ENCODE data around the gene GET3. TPM values are rescaled to one million over a fixed set of nuclear protein-coding genes. Genes with fewer than 3 reads are reported as not detected.

GET3 gene
- total and polyA plus RNA-seq, 2 of the 4 experiments (the other 2 are of a cell fraction) = 129 to 152 TPM

DNA sequence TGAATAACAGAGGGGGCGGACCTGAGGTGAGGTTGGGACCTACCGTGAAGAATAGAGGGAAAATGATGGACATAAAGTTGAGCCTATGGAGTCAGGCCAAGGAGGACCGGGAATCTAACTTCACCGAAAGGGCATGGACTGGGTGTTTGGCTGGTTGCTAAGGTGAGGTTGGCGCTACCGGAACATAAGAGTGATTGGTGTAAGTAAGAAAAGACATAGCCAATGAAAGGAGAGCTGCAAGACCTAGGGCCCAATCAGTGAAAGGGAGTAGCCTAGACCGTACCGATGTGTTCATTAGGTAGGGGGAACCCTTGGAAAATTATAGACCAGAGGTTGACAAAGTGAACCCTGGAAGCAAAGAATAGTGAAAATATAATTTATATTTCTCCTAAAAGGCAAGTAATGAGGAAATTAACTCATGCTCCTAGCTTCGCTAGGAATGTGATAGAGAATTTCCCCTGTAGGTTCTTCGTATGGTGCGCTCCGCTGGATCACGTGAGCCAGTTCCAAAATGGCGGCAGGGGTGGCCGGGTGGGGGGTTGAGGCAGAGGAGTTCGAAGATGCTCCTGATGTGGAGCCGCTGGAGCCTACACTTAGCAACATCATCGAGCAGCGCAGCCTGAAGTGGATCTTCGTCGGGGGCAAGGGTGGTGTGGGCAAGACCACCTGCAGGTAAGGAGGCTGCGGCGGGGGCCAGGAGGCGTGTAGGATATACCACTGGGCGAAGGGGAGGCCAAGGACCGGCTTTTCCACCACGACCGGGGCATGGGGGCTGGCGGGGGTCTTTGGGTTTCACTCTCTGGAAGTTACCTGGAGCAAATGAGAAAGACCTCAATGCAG is at the start of gene GET3 (continued):
- TF ChIP-seq, protein P1, sequence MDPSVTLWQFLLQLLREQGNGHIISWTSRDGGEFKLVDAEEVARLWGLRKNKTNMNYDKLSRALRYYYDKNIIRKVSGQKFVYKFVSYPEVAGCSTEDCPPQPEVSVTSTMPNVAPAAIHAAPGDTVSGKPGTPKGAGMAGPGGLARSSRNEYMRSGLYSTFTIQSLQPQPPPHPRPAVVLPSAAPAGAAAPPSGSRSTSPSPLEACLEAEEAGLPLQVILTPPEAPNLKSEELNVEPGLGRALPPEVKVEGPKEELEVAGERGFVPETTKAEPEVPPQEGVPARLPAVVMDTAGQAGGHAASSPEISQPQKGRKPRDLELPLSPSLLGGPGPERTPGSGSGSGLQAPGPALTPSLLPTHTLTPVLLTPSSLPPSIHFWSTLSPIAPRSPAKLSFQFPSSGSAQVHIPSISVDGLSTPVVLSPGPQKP (IDR thresholded peaks at IDR 0.05; ENCODE audit: borderline replicate concordance, low read depth, low read length) = no peak

DNA sequence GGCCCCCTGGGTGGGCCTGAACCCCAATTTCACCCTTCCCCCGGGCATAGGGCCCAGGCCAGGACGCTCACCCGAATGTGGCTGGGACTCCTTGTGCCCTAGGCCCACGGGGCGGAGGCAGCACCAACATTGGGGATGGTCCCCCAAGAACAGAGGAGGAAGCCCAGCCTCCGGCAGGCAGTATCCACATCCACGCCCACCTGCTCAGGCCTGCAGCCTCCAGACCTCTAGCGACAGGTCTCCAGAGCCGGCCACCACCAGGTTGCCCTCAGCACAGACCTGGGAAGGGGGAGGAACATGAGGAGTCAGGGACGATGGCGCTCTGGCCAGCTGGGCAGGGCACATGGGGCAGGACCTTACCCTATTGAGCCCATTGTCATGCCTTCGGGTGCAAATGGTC is 48.3 kb upstream of the GET3 start:
- H3K4me3 ChIP-seq (ENCODE audit: insufficient read depth, low read depth, low read length) = no peak overlapping the region
- H3K14ac ChIP-seq (replicated peaks; ENCODE audit: low read depth, low read length) = no peak overlapping the region
- peaks cover 0 to 7% of the 10 kb centered on the region in 2 experiments; a peak in 1 of 4 replicates for H3K79me1 ChIP-seq (ENCODE audit: low read depth in 1 of 2, low read length in 2 of 2)
- intact Hi-C loops (cut with micrococcal nuclease) = no loop called here
- H2AK9ac ChIP-seq (replicated peaks; ENCODE audit: low read depth, low read length, poor library complexity) = no peak overlapping the region
- 0 out of 2 replicates have a peak, but pooled peaks cover 2% of the 10 kb centered on the region for H3K36me3 ChIP-seq (ENCODE audit: control insufficient read depth, insufficient read depth, low read length)
- H4K5ac ChIP-seq (ENCODE audit: low read depth, low read length) = no peak overlapping the region
- no peak overlapping the region for H2BK5ac ChIP-seq (ENCODE audit: low read depth, low read length, poor library complexity, severe bottlenecking)
- in situ Hi-C loops (cut with MboI; ENCODE audit: low sequenced_read_pairs) = no loop called here
- H3K18ac ChIP-seq (ENCODE audit: low read depth, low read length) = no peak overlapping the region
- H3K23ac ChIP-seq (ENCODE audit: low read depth, low read length) = no peak overlapping the region
- H2AFZ ChIP-seq (replicated peaks; ENCODE audit: low read length, poor library complexity) = no peak overlapping the region
- no peaks in the 10 kb centered on the region for H3K27me3 ChIP-seq (ENCODE audit: control insufficient read depth, insufficient read depth, low read length)
- H3K9ac ChIP-seq (ENCODE audit: low read depth, low read length) = no peak overlapping the region
- H4K91ac ChIP-seq (ENCODE audit: insufficient read depth, low read depth, low read length) = no peak overlapping the region
- no peak overlapping the region for H3K4ac ChIP-seq (ENCODE audit: low read depth, low read length)
- H2BK120ac ChIP-seq (ENCODE audit: low read depth, low read length) = no peak overlapping the region
- no peak overlapping the region for H3K4me2 ChIP-seq (ENCODE audit: low read depth, low read length)
- ChIA-PET POLR2A (ENCODE audit: unreplicated experiment) (no interaction called here), CTCF (no interaction called here)
- DNase-seq = no peak
- H4K8ac ChIP-seq (ENCODE audit: low read depth in 2 of 2, low read length in 2 of 2) = no peak overlapping the region
- no peaks in the 10 kb centered on the region for H3K9me1 ChIP-seq (ENCODE audit: insufficient read depth, low read length)
- H3K56ac ChIP-seq (ENCODE audit: extremely low read depth, insufficient read depth, low read length) = no peak overlapping the region
- H3K9me3 ChIP-seq (ENCODE audit: control insufficient read depth, insufficient read depth, low read length) = no peaks in the 10 kb centered on the region
- no peak overlapping the region for H2BK20ac ChIP-seq (ENCODE audit: low read depth, low read length)
- no peak overlapping the region for H2AK5ac ChIP-seq (ENCODE audit: low read depth, low read length)
- WGBS, 2 experiments (ENCODE audit: extremely low coverage in 2 of 2, insufficient read length in 1 of 2) = 95% methylated on average over 3 of the region's 12 CpGs; no CpG with 5 or more reads in 1 of the 2 experiments
- no TSS peak for BruUV-seq (replicated peaks)
- no peak for ATAC-seq (ENCODE audit: low read depth)
- H3K27ac ChIP-seq (ENCODE audit: insufficient read depth, low read length) = no peak overlapping the region
- H2BK15ac ChIP-seq (ENCODE audit: low read depth, low read length) = no peak overlapping the region
- H3K4me1 ChIP-seq (ENCODE audit: control insufficient read depth, insufficient read depth, low read length) = no peaks in the 10 kb centered on the region
- dilution Hi-C loops (cut with HindIII; ENCODE audit: low sequenced_read_pairs, unreplicated experiment) = no loop called here
- no peaks in the 10 kb centered on the region for H4K20me1 ChIP-seq (ENCODE audit: insufficient read depth, low read length)
- TF ChIP-seq MAFK (IDR thresholded peaks at IDR 0.05; ENCODE audit: low read depth, low read length) = no peak
- no peak for TF ChIP-seq BHLHE40 (IDR thresholded peaks at IDR 0.05; ENCODE audit: low read depth, low read length)
- no peak for TF ChIP-seq SMC3 (IDR thresholded peaks at IDR 0.05; ENCODE audit: low read depth, low read length)
- TF ChIP-seq, protein P2, sequence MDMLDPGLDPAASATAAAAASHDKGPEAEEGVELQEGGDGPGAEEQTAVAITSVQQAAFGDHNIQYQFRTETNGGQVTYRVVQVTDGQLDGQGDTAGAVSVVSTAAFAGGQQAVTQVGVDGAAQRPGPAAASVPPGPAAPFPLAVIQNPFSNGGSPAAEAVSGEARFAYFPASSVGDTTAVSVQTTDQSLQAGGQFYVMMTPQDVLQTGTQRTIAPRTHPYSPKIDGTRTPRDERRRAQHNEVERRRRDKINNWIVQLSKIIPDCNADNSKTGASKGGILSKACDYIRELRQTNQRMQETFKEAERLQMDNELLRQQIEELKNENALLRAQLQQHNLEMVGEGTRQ (IDR thresholded peaks at IDR 0.05; ENCODE audit: low read depth, low read length) = no peak
- TF ChIP-seq POLR2A (IDR thresholded peaks at IDR 0.05; ENCODE audit: low read depth, low read length) = no peak
- TF ChIP-seq RFX5 (IDR thresholded peaks at IDR 0.05; ENCODE audit: low read depth, low read length) = no peak
- TF ChIP-seq, protein P3, sequence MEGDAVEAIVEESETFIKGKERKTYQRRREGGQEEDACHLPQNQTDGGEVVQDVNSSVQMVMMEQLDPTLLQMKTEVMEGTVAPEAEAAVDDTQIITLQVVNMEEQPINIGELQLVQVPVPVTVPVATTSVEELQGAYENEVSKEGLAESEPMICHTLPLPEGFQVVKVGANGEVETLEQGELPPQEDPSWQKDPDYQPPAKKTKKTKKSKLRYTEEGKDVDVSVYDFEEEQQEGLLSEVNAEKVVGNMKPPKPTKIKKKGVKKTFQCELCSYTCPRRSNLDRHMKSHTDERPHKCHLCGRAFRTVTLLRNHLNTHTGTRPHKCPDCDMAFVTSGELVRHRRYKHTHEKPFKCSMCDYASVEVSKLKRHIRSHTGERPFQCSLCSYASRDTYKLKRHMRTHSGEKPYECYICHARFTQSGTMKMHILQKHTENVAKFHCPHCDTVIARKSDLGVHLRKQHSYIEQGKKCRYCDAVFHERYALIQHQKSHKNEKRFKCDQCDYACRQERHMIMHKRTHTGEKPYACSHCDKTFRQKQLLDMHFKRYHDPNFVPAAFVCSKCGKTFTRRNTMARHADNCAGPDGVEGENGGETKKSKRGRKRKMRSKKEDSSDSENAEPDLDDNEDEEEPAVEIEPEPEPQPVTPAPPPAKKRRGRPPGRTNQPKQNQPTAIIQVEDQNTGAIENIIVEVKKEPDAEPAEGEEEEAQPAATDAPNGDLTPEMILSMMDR (conservative IDR thresholded peaks at IDR 0.05; ENCODE audit: low read depth, low read length) = no peak
- no peak for TF ChIP-seq RAD21 (IDR thresholded peaks at IDR 0.05; ENCODE audit: low read length)
- no peak for TF ChIP-seq CHD1 (IDR thresholded peaks at IDR 0.05; ENCODE audit: low read depth, low read length)
- TF ChIP-seq, protein P1 (IDR thresholded peaks at IDR 0.05; ENCODE audit: borderline replicate concordance, low read depth, low read length) = no peak
- no peak for TF ChIP-seq MXI1 (IDR thresholded peaks at IDR 0.05; ENCODE audit: borderline replicate concordance, low read depth, low read length)
